ENCODE data around the gene ENDOD1.

- TF ChIP-seq CTCF (IDR thresholded peaks at IDR 0.05) (no peak), EZH2 (IDR thresholded peaks at IDR 0.05; ENCODE audit: borderline replicate concordance, insufficient read depth, low read depth, low read length, poor library complexity, severe bottlenecking) (no peak)
Measured at GRCh38 chr11:95104856-95105255, 15.2 kb downstream of the ENDOD1 start.

Data from B cell (primary cell).